A549 (cell line): ENCODE data around the gene TNS3.

ENCODE experiments used
- BCL3 ChIP-seq: fragments of >200 bp; sonication (Bioruptor Twin); formaldehyde crosslinking; IDR thresholded peaks from 3 replicates; pipeline ENCODE4 v1.6.1; 2016
- CEBPB ChIP-seq, 2 experiments: fragments of >200 bp in 1 of 2; sonication (Bioruptor Twin) in 1 of 2; formaldehyde crosslinking in 1 of 2; IDR thresholded peaks; 2 replicates each; pipeline ENCODE4 v1.6.1; 2012 to 2016
- CTCF ChIP-seq: fragments of >200 bp; sonication (Bioruptor Twin); formaldehyde crosslinking; IDR thresholded peaks from 3 replicates; pipeline ENCODE4 v1.5.1; 2016
- E2F6 ChIP-seq: IDR thresholded peaks from 2 replicates; pipeline ENCODE4 v1.6.1; 2012; ENCODE audit warnings: low read depth, borderline replicate concordance
- ELK1 ChIP-seq: fragments of 150-350 bp; IDR thresholded peaks from 2 replicates; pipeline ENCODE4 v1.6.1; 2014; ENCODE audit warnings: low read depth, mild to moderate bottlenecking, low read length
- ESRRA ChIP-seq: fragments of 150-350 bp; IDR thresholded peaks from 2 replicates; pipeline ENCODE4 v1.6.1; 2014; ENCODE audit warnings: mild to moderate bottlenecking, low read length, borderline replicate concordance
- KDM5A ChIP-seq: fragments of 200-600 bp; sonication (generic); IDR thresholded peaks from 2 replicates; pipeline ENCODE4 v1.6.1; 2016; ENCODE audit warnings: antibody characterized with exemption, mild to moderate bottlenecking
- MAZ ChIP-seq: fragments of 150-350 bp; IDR thresholded peaks from 2 replicates; pipeline ENCODE4 v1.6.1; 2014; ENCODE audit warnings: antibody characterized with exemption, low read depth, low read length, borderline replicate concordance
- POLR2AphosphoS2 ChIP-seq: conservative IDR thresholded peaks from 2 replicates; pipeline ENCODE4 v1.6.1; 2012; ENCODE audit warnings: low read length, improper control_type of control experiment, inconsistent platforms
- RAD21 ChIP-seq, 2 experiments: fragments of >200 bp in 1 of 2; sonication (Bioruptor Twin) in 1 of 2; formaldehyde crosslinking in 1 of 2; IDR thresholded peaks in 1 of 2; conservative IDR thresholded peaks in 1 of 2; 2 replicates in 1 of 2; 3 replicates in 1 of 2; pipeline ENCODE4 v1.6.1; 2012 to 2018; ENCODE audit warnings: inconsistent platforms in 1 of 2
- SREBF2 ChIP-seq: fragments of 450-650 bp; IDR thresholded peaks from 2 replicates; pipeline ENCODE4 v1.6.1; 2014; ENCODE audit warnings: mild to moderate bottlenecking, moderate library complexity

- TF ChIP-seq CTCF (no peak), KDM5A (no peak), MAZ (no peak), E2F6 (no peak), SREBF2 (no peak), BCL3 (no peak), ELK1 (no peak), RAD21 (conservative IDR thresholded peaks at IDR 0.05 in 1 of 2, IDR thresholded peaks at IDR 0.05 in 1 of 2) (no peak), POLR2AphosphoS2 (no peak), ESRRA (no peak), CEBPB (IDR thresholded peaks at IDR 0.05) (no peak)
Observed at GRCh38 chr7:47471358-47471703, 110.6 kb downstream of the TNS3 start.
